Ishikawa (cell line): ENCODE data around the gene C15orf39.
A peak's percentile ranks its signal among the peaks of the same experiment; 100 is the strongest.

Experiments
- CEBPB ChIP-seq: IDR thresholded peaks from 2 replicates; pipeline ENCODE4 v1.6.1; 2012
- CREB1 ChIP-seq: IDR thresholded peaks from 2 replicates; pipeline ENCODE4 v1.6.1; 2012; ENCODE audit warnings: low read depth
- EGR1 ChIP-seq: IDR thresholded peaks from 2 replicates; pipeline ENCODE4 v1.6.1; 2012
- EP300 ChIP-seq: IDR thresholded peaks from 2 replicates; pipeline ENCODE4 v1.6.1; 2012; ENCODE audit warnings: borderline replicate concordance
- FOXM1 ChIP-seq: IDR thresholded peaks from 2 replicates; pipeline ENCODE4 v1.6.1; 2012; ENCODE audit warnings: low read depth, borderline replicate concordance
- MAX ChIP-seq: IDR thresholded peaks from 2 replicates; pipeline ENCODE4 v1.6.1; 2012
- NFIC ChIP-seq: IDR thresholded peaks from 2 replicates; pipeline ENCODE4 v1.6.1; 2012
- RAD21 ChIP-seq: IDR thresholded peaks from 2 replicates; pipeline ENCODE4 v1.6.1; 2012; ENCODE audit warnings: low read depth
- REST ChIP-seq: IDR thresholded peaks from 2 replicates; pipeline ENCODE4 v1.6.1; 2012; ENCODE audit warnings: low read depth, mild to moderate bottlenecking
- TAF1 ChIP-seq: IDR thresholded peaks from 2 replicates; pipeline ENCODE4 v1.6.1; 2012; ENCODE audit warnings: low read depth, mild to moderate bottlenecking
- TCF12 ChIP-seq: IDR thresholded peaks from 2 replicates; pipeline ENCODE4 v1.6.1; 2012; ENCODE audit warnings: low read depth
- TEAD4 ChIP-seq: IDR thresholded peaks from 2 replicates; pipeline ENCODE4 v1.6.1; 2012
- USF1 ChIP-seq: IDR thresholded peaks from 2 replicates; pipeline ENCODE4 v1.6.1; 2012
- YY1 ChIP-seq: IDR thresholded peaks from 2 replicates; pipeline ENCODE4 v1.6.1; 2012; ENCODE audit warnings: low read depth
- ZBTB7A ChIP-seq: IDR thresholded peaks from 2 replicates; pipeline ENCODE4 v1.6.1; 2012; ENCODE audit warnings: low read depth

The C15orf39 gene

GRCh38 chr15:75181780-75182179, 19.9 kb upstream of the C15orf39 start:
- TF ChIP-seq USF1 (no peak), TCF12 (no peak), ZBTB7A (no peak), EP300 (no peak), TAF1 (no peak), FOXM1 (no peak), RAD21 (no peak), NFIC (no peak), REST (no peak), TEAD4 (no peak), CEBPB (no peak), EGR1 (no peak), YY1 (no peak), CREB1 (no peak), MAX (no peak)

- TF ChIP-seq RAD21: peak; percentile 10; the same call in 1 of the 2 replicates
- TF ChIP-seq CREB1: no peak
- no peak for TF ChIP-seq TCF12
- TF ChIP-seq REST: no peak
- TF ChIP-seq MAX: no peak
- no peak for TF ChIP-seq NFIC
- no peak for TF ChIP-seq YY1
Observed at GRCh38 chr15:75182187-75183131, 19.2 kb upstream of the C15orf39 start.

- TF ChIP-seq TCF12 (no peak), CEBPB (no peak), NFIC (no peak), EP300 (no peak), MAX (no peak), FOXM1 (no peak), YY1 (no peak)
Observed at GRCh38 chr15:75185271-75186029, 16.2 kb upstream of the C15orf39 start.

GRCh38 chr15:75186044-75186443, 15.6 kb upstream of the C15orf39 start:
- no peak for TF ChIP-seq CEBPB
- TF ChIP-seq TAF1: no peak
- no peak for TF ChIP-seq YY1
- TF ChIP-seq FOXM1: no peak
- no peak for TF ChIP-seq REST
- TF ChIP-seq EGR1: no peak
- TF ChIP-seq TEAD4: no peak
- TF ChIP-seq TCF12: no peak
- no peak for TF ChIP-seq NFIC
- no peak for TF ChIP-seq USF1
- no peak for TF ChIP-seq CREB1
- TF ChIP-seq ZBTB7A: no peak
- TF ChIP-seq EP300: no peak
- no peak for TF ChIP-seq MAX
- no peak for TF ChIP-seq RAD21
